Measurements from ENCODE around the gene BTF3L4.
"Not testable (repeated sequence)": the region's sequence is repeated elsewhere in the genome, so short reads cannot be mapped to it uniquely, and the experiment has no call there.

BTF3L4 gene

DNA sequence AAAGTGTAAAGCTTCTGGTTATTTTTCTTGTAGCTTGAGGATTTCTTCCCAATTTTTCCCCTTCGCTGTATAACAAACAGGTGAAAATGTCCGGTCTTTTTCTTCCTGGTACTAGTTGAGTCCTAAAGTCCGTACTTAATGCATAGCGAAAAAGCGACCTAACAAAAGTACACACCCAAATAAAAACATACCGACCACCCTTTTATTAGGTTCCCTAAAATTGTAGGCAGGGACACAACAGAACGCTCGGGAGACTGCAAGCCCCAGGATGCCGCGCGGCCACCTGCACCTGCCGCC is 281 bp upstream of the BTF3L4 start:
- DNase-seq = no peak

- DNase-seq = no peak
Observed at GRCh38 chr1:52056937-52057231, 789 bp downstream of the BTF3L4 start.

GRCh38 chr1:52057255-52057654 is 1.2 kb downstream of the BTF3L4 start:
- no peak for DNase-seq

GRCh38 chr1:52057876-52058415 is 1.9 kb downstream of the BTF3L4 start:
- DNase-seq = no peak

GRCh38 chr1:52059321-52059720 is 3.2 kb downstream of the BTF3L4 start:
- DNase-seq = no peak

DNA sequence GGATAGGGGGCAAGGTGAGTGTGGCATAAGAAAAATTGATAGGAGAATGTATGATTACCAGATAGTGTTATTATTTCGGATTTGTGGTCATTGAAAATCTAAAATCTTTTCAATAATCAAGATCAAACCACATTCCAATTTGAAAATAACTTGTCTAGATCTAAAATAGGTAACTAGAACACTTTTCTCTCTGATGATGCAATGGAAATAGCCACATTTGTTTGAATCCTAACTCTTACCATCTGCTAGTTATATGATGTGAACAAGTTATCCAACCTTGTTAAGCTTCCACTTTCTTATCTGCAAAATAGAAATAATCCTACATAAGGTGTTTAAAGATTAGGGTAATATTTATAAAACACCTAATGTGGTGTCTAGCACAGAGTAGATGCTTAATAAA is 3.8 kb downstream of the BTF3L4 start:
- DNase-seq = no peak

- DNase-seq = no peak
Observed at GRCh38 chr1:52060822-52061221, 4.7 kb downstream of the BTF3L4 start.

- no peak for DNase-seq
Observed at GRCh38 chr1:52063192-52063591, 7.1 kb downstream of the BTF3L4 start.

DNA sequence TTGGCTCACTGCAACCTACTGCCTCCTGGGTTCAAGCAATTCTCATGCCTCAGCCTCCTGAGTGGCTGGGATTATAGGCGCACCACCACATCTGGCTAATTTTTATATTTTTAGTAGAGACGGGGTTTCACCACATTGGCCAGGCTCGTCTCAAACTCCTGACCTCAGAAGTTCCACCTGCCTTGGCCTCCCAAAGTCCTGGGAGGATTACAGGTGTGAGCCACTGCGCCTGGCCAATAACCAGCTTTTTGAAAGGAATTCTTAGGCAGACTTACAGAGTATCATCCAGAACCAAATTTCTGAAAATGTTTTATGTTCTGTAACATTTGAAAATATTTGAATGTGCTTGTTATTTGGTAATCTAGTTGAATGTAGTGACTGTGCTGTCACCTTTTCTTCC is 14.6 kb downstream of the BTF3L4 start:
- no peak for DNase-seq

GRCh38 chr1:52072291-52072690 is 16.2 kb downstream of the BTF3L4 start:
- no peak for DNase-seq

DNA sequence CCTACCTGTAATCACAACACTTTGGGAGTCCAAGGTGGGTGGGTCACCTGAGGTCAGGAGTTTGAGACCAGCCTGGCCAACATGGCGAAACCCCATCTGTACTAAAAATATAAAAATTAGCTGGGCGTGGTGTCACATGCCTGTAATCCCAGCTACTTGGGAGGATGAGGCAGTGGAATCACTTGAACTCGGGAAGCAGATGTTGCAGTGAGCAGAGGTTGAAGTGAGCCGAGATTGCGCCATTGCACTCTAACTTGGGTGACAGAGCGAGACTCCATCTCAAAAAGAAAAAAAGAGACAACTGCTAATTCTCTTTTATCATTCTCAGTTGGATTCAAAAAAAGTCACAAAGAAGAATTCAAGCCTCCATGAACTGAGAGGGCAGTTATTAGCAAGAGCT is 21.2 kb downstream of the BTF3L4 start:
- DNase-seq = not testable (repeated sequence)

DNA sequence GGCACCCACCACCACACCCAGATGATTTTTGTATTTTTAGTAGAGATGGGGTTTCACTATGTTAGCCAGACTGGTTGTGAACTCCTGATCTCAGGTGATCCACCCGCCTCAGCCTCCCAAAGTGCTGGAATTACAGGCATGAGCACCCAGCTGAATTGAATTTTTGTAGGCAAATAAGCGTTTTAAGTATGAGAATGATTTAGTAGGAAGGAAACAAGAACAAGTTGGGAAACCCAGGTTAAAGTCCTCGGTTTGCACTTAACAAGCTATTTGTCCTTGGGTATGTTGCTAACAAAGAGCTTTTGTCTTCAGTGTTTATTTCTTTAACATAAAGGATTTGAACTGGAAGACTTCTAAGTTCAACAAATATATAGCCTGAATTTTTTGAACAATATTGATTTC is 23.9 kb downstream of the BTF3L4 start:
- DNase-seq = no peak

DNA sequence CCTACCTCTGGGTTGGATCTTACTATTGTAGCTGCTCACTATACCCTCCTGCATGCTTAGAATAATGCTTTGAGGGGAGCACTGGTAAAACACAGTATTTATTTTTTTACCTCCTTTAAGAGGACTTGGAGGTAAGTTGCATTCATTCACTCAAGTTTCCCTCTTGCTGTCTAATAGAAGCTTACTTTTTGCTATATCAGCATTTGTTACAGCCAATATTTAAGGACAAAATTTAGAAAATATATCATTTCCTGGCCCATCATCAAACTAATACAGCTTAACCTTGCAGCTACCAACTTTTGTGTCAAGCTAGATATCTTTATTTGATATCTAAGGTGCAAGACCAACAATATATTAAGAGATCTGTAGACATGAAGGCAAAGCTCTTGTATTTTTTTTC is 31.8 kb downstream of the BTF3L4 start:
- DNase-seq = not testable (repeated sequence)

DNA sequence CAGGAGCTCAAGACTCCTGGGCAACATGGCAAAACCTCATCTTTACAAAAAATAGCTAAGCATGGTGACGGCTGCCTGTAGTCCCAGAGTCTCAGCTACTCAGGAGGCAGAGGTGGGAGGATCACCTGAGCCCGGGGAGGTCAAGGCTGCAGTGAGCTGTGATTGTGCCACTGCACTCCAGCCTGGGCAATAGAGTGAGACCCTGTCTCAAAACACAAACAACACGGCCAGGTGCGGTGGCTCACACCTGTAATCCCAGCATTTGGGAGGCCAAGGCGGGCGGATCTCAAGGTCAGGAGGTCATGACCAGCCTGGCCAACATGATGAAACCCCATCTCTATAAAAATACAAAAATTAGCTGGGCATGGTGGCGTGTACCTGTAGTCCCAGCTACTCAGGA is 38.2 kb downstream of the BTF3L4 start:
- not testable (repeated sequence) for DNase-seq

GRCh38 chr1:52096216-52096615 is 40.1 kb downstream of the BTF3L4 start:
- DNase-seq = no peak

DNA sequence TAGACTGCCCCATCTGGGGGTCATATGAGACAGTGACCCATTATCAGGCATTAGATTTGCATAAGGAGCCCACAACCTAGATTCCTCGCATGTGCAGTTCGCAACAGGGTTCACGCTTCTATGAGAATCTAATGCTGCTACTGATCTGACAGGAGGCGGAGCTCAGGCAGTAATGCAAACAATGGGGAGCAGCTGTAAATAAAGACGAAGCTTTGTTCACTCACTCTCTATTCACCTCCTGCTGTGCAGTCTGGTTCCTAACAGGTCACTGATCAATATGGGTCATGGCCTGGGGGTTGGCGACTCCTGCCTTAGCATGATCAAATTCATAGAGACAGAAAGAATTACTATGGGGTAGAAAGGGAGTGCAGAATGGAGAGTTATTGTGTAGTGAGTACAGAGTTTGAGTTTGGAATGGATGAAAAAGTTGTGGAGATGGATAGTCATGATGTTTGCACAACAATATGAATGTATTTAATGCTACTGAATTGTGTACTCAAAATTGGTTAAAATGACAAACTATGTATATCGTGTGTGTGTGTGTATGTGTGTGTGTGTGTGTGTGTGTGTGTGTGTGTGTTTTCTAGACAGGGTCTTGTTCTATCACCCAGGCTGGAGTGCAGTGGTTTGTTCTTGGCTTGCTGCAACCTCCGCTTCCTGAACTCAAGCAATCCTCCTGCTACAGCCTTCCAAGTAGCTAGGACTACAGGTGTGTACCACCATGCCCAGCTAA is 42.2 kb downstream of the BTF3L4 start:
- DNase-seq = no peak

DNA sequence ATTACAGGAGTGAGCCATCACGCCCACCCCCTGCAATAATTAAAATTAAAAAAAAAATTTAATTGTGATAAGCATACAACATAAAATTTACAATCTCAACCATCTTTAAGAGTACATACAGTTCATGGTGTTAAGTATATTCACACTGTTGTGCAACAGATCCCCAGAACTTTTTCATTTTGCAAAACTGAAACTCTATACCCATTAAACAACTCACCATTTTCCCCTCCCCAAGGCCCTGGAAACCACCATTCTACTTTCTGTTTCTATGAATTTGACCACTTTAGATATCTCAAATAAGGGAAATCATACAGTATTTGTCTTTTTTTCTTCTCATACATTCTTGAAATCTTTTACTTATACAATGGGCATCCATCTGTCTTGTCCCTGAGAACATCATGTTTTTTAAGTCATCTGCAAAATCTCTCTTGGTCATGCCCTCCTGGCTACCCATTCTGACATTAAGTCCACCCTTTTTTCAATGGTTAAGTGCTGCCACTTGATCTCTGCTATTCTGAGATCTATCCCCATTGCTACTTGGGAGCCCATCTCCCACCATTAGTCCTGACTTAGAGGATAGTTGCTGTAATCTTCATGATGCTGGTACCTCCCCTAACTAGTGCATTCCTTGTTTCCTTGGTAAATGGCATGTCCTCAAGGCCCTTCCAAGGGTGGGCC is 46.4 kb downstream of the BTF3L4 start:
- DNase-seq = no peak

- DNase-seq = peak in 1 of 2 donors; percentile 0
Observed at GRCh38 chr1:52111492-52111891, 55.4 kb downstream of the BTF3L4 start.

GRCh38 chr1:52112489-52112888 is 56.4 kb downstream of the BTF3L4 start:
- DNase-seq = no peak

DNA sequence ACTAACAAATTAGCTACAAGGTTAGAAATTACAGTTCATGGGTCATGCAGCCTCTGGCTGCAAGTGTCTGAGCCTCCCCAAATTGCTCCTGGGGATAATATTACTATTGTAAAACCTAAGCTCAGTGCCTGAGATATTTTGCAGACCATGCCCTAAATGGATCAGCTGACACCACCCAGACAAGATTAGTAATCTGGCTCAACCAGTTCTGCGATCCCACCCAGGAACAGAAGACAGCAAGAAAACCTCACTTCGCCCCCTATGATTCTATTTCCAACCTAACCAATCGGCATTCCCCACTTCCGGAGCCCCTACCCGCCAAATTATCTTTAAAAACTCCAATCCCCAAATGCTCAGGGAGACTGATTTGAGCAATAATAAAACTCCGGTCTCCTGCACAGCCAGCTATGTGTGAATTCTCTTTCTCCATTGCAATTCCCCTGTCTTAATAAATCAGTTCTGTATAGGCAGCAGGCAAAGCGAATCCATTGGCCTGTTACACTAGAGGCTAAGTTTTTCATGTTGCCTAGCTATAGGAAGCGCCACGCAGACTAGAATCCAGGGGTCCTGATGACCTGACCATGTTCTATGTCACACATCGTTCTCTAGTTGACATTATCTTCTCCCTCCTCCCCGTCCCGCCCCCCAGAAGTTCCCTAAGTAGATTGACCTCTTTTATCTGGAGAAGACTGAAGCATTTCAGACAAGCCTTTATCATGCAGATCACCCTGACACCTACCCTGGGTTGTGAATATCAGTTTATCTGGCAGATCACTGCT is 63.4 kb downstream of the BTF3L4 start:
- no peak for DNase-seq

DNA sequence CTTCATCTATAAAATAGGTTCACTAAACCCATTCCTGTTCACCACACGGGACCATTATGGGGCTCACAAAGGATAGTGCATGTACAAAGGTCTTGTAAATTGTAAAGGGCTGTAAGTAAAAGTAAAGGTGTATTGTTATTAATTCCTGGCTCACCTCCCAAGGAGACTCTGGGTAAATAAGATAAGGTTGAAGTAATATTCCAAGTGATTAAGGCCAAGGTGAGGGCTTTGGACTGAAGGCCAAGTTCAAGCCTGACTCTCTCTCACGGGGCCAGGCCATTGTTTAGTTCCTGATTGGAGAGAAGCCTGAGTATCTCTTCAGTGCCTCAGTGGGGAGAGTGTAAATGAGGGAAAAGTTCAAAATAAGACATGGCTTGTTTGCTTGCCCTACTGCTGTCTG is 66.3 kb downstream of the BTF3L4 start:
- no peak for DNase-seq

DNA sequence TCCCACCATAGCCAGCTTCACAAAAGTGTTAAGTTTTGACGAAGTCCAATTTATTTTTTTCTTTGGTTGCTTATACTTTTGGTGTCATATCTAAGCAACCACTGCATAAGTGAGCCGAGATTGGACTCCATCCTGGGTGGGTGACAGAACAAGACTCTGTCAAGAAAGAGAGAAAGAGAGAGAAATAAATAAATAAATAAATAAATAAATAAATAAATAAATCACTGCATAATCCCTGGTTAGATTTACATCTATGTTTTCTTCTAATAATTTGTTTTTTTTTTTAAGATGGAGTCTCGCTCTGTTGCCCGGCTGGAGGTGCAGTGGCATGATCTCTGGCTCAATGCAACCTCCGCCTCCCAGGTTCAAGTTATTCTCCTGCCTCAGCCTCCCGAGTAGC is 67.5 kb downstream of the BTF3L4 start:
- DNase-seq = no peak

DNA sequence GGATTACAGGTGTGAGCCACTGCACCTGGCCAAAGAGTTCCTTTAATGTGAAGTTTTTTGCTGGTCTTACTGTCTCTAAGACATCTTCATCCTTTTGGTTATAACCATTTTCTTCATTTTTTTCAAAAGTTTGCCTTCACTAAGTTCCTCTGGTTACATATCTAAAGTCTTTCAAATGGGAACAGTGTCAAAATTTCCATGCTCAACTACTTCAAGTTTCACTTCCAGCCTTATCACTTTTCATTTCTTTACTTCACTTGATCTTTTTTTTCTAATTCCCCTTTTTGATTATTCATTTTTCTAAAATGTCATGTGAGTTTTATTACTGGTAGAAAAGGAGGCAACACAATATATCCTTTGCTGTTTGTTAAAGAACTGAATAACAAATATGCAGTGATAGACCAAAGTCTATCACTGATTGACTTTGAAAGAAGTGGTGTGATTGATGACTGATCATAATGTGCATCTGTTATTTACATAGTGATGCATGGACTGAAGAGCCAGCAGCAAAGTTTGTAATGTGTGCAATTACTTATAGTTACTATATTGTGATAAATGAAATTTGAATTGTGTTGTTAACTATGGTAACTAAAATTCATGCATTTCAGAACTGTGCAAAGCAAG is 69.8 kb downstream of the BTF3L4 start:
- no peak for DNase-seq
